ENCODE results near the gene C10orf120. TPM values are rescaled to one million over a fixed set of nuclear protein-coding genes. Genes with fewer than 3 reads are reported as not detected.

Gene C10orf120
- total RNA-seq, 1 donor from 2014 or later, result not detected

DNA sequence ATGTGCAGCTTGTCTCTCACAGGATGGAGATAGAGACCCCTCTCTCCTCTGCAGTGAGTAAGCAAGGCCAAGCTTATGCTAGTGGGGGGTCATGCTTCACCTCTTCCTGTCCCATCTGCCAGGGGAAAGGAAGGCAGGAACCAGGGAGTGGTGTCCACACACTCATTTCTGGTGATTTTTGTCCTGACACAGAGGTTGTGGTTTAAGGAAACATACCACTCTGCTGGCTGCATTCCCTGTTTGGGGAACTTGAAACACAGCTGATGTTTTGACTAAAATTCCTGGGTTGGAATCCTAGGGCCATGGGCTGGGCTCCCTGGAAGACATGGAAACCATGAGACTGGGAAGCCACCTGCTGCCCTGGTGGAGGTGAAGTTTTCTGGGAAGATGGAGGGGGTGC, 21.4 kb downstream of the C10orf120 start:
- DNase-seq, result no peak
- no peak overlapping the region for H3K4me3 Mint-ChIP-seq (ENCODE audit: unreplicated experiment)
- H3K4me1 Mint-ChIP-seq (ENCODE audit: low read depth, unreplicated experiment), result no peaks in the 10 kb centered on the region
- no peaks in the 10 kb centered on the region for H3K36me3 Mint-ChIP-seq (ENCODE audit: unreplicated experiment)
- no peaks in the 10 kb centered on the region for H3K27me3 Mint-ChIP-seq (ENCODE audit: unreplicated experiment)
- no peak overlapping the region for H3K27ac Mint-ChIP-seq (ENCODE audit: unreplicated experiment)
- no peaks in the 10 kb centered on the region for H3K9me3 Mint-ChIP-seq (ENCODE audit: unreplicated experiment)
- TF ChIP-seq CTCF (IDR thresholded peaks at IDR 0.05; ENCODE audit: partially characterized antibody, unreplicated experiment), result no peak

- no peak for DNase-seq
- Mint-ChIP-seq H3K27ac (ENCODE audit: unreplicated experiment) (no peak overlapping the region), H3K9me3 (ENCODE audit: unreplicated experiment) (no peaks in the 10 kb centered on the region), H3K4me1 (ENCODE audit: low read depth, unreplicated experiment) (no peaks in the 10 kb centered on the region), H3K36me3 (ENCODE audit: unreplicated experiment) (no peaks in the 10 kb centered on the region), H3K27me3 (ENCODE audit: unreplicated experiment) (no peaks in the 10 kb centered on the region), H3K4me3 (ENCODE audit: unreplicated experiment) (no peak overlapping the region)
- no peak for TF ChIP-seq CTCF (IDR thresholded peaks at IDR 0.05; ENCODE audit: partially characterized antibody, unreplicated experiment)
Measured at GRCh38 chr10:122675278-122675677, 24.4 kb downstream of the C10orf120 start.

DNA sequence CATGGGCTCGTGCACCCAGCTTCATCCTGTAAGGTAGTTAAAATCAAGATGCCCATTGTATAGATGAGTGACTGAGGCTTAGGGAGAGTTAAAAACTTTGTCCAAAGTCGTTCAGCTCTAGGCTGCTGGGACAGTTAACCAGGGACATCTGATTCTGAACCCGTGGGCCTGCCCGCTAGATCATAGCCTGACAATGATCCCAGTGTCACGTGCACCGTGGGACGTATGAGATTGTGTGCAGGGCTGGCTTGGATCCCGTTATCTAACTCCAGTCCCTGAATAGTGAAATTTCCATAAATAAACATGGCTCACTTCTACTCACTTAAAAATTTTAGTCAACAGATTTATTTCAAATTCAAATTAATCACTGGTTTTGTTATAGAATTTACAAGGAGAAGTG, 24.9 kb downstream of the C10orf120 start:
- DNase-seq, result no peak
- H3K27ac Mint-ChIP-seq (ENCODE audit: unreplicated experiment), result no peak overlapping the region

GRCh38 chr10:122673731-122674130, 25.9 kb downstream of the C10orf120 start:
- no peaks in the 10 kb centered on the region for H3K27me3 Mint-ChIP-seq (ENCODE audit: unreplicated experiment)

More for the DNA sequence above, 24.9 kb downstream of the C10orf120 start:
- Mint-ChIP-seq H3K9me3 (ENCODE audit: unreplicated experiment) (no peaks in the 10 kb centered on the region), H3K4me1 (ENCODE audit: low read depth, unreplicated experiment) (no peaks in the 10 kb centered on the region), H3K36me3 (ENCODE audit: unreplicated experiment) (no peaks in the 10 kb centered on the region), H3K27me3 (ENCODE audit: unreplicated experiment) (no peaks in the 10 kb centered on the region), H3K4me3 (ENCODE audit: unreplicated experiment) (no peak overlapping the region)
- no peak for TF ChIP-seq CTCF (IDR thresholded peaks at IDR 0.05; ENCODE audit: partially characterized antibody, unreplicated experiment)

DNA sequence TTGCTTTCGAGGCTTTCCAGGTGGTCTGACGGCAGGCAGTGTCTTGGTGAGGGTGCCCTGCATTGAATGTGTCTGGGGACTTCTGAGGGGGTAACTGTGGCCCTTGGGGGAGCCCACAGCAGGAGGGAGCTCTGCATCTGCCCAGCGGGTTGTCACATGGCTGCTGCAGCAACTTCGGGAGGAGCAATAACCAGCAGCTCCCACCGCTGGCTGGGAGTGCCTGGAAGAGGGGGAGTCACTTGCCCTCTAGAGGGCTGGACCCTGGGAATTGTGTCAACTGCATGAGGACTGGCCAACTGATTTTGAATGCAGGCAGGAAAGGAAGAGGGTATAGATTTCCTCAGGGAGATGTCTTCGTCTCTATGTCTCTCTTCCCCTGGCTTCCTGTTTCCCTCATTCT, 26.4 kb downstream of the C10orf120 start:
- Mint-ChIP-seq H3K4me1 (ENCODE audit: low read depth, unreplicated experiment) (no peaks in the 10 kb centered on the region), H3K36me3 (ENCODE audit: unreplicated experiment) (no peaks in the 10 kb centered on the region), H3K4me3 (ENCODE audit: unreplicated experiment) (no peak overlapping the region), H3K27ac (ENCODE audit: unreplicated experiment) (no peak overlapping the region), H3K9me3 (ENCODE audit: unreplicated experiment) (no peaks in the 10 kb centered on the region), H3K27me3 (ENCODE audit: unreplicated experiment) (no peaks in the 10 kb centered on the region)
- no peak for DNase-seq
- TF ChIP-seq CTCF (IDR thresholded peaks at IDR 0.05; ENCODE audit: partially characterized antibody, unreplicated experiment), result no peak

More at GRCh38 chr10:122673731-122674130, 25.9 kb downstream of the C10orf120 start:
- no peaks in the 10 kb centered on the region for H3K4me1 Mint-ChIP-seq (ENCODE audit: low read depth, unreplicated experiment)
- no peaks in the 10 kb centered on the region for H3K9me3 Mint-ChIP-seq (ENCODE audit: unreplicated experiment)
- no peak for DNase-seq
- H3K36me3 Mint-ChIP-seq (ENCODE audit: unreplicated experiment), result no peaks in the 10 kb centered on the region
- no peak overlapping the region for H3K4me3 Mint-ChIP-seq (ENCODE audit: unreplicated experiment)
- no peak for TF ChIP-seq CTCF (IDR thresholded peaks at IDR 0.05; ENCODE audit: partially characterized antibody, unreplicated experiment)
- H3K27ac Mint-ChIP-seq (ENCODE audit: unreplicated experiment), result no peak overlapping the region
